ENCODE measurements around the gene ARHGEF38.
"Not testable (repeated sequence)": the region's sequence is repeated elsewhere in the genome, so short reads cannot be mapped to it uniquely, and the experiment has no call there.

Gene ARHGEF38

DNA sequence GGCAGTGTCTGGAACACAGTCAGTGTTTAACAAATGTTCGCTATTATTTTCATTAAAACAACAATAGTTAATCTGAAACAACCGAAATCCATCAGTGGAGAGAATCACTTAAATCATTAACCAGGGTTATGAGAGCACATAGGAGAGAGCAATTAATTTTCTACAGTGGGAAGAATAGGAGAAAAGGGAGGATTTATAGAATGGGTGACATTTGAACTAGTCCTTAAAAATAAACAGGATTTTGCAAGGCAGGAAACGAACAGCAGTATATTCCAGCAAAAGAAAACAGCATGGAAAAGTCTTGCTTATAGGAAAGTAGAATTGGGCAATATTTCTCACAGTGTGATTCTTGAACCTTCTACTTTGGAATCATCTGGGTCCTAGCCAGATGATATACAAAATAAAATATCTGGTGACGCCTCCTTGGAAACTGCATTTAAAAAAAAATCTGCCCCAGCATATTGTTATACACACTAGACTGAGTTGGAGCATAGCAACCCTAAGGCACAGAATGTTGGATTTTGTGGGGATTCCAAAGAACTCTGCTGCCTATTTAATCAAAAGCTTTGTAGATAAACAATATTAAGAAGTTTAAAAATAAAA is 100.0 kb downstream of the ARHGEF38 start:
- no peak for DNase-seq (ENCODE audit: low read depth in 2 of 2)

DNA sequence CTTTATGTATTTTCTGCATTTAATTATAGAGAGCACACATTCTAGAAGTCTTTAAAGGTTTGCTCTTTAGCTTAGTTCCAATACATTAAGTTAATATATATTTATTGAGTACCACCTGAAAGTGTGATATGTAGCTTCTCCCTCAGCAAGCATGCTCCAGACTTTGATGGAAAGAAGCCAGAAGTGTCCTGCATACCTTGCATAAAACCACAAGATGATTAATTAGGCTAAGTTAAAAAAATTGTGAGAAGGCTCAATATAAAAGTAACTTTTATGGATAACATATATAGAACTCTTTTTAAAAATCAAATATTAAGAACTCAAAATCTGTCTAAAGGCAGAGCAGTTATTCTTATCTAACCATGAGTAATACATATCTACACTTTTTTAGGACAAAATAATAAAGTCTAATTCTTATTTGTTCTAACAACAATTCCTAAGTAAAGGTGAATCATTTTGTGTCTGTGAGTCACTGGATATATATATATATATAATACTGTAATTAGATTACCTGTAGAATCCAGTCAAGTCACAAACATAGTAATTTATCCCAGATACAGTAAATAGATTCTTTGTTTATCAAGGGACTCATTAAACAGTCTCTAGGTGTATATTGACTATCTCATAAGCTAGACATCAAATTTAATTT is 104.8 kb downstream of the ARHGEF38 start:
- no peak for DNase-seq (ENCODE audit: low read depth in 2 of 2)

DNA sequence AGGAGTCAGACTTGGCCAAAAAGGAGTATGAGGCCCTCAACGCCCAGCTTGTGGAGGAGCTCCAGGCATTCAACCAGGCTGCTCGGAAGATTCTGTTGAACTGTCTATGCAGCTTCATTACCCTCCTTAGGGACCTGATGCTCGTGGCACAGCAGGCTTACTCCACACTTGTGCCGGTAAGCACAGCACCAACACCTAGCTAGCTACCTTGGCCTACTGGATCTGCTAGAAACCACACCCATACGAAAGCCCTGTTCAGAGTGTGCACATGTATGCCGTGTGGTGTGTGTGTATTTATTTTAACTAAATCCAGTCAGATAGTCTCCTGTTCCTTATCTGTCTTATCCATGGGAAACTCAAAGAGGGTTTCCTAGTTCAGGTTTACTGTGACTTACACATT is 106.8 kb downstream of the ARHGEF38 start:
- no peak for DNase-seq (ENCODE audit: low read depth in 2 of 2)

DNA sequence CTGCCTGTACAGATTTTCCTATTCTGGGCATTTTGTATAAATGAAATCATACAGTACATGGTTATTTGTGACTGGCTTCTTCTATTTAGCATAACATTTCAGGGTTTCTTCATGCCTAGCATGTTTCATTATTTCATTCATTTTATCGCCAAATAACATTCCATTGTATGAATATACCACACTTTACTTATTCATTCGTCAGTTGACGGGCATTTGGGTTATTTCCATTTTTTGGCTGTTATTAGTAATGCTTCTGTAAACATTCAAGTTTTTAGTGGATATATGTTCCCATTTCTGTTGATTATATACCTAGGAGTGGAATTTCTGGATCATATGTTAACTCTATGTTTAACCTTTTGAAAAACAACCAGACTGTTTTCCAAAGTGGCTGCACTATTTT is 108.6 kb downstream of the ARHGEF38 start:
- no peak for DNase-seq (ENCODE audit: low read depth in 2 of 2)

DNA sequence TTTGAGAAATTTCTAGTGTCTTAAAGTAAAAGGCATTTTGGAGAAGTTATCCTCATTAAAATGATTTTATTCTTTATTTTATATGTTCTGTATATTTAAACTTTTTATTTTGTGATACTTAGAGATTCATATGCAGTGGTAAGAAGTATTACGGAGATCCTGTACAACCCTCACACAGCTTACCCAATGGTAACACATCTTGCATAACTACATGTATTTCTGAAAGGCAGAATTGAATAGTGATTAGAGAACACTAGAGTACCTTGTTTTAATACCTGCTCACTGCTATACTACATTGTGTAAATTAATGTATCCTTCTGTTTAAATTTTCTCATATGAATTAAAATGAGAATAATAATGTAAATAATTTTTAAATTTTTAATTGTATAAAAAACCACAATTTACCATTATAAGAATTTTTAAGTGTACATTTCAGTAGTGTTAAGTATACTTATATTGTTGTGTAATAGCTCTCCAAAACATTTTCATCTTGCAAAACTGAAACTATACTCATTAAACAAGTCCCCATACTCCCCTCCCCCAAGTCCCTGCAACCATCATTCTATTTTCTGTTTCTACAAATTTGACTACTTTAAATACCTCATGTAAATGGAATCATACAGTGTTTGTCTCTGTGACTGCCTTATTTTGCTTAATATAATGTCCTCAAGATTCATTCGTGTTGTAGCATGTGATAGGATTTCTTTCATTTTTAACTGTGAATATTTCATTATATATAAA is 110.7 kb downstream of the ARHGEF38 start:
- no peak for DNase-seq (ENCODE audit: low read depth in 2 of 2)

DNA sequence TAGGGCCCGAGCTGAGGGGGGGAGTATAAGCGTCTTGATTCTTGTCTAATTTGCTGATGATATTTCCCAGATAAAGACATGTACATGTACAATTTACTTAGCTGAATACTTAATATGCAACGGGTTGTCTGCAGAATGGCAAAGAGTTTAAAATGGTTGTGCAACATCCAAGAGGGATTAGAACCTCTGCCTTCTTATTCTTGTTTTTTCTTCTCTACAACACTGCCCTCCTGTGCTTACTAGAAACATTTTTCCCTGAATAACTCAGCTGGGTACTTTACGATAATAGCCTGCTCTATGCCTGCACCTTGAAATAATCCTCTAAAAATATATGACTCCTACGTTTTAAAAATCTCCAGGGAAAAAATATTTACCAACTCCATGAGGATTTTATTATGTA is 114.3 kb downstream of the ARHGEF38 start:
- DNase-seq (ENCODE audit: low read depth in 2 of 2) = no peak

DNA sequence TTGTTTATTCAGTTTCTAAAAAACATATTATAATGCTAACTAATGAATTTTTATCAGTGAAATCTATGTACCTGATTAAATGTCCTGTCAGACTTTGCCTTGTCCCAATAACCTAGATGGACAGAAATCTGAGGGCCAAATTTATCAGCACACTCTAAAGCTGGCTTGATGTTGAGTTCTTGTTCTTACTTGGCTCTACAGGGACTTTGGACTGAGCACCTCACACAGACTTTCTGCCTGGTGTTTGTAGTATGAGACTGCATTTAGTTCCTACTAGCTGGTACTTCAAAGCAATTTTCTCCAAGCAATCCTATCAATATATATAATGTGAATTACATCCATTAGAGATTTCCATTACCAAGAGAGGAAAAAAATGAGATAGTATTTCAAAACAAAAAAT is 118.3 kb downstream of the ARHGEF38 start:
- no peak for DNase-seq (ENCODE audit: low read depth in 2 of 2)

DNA sequence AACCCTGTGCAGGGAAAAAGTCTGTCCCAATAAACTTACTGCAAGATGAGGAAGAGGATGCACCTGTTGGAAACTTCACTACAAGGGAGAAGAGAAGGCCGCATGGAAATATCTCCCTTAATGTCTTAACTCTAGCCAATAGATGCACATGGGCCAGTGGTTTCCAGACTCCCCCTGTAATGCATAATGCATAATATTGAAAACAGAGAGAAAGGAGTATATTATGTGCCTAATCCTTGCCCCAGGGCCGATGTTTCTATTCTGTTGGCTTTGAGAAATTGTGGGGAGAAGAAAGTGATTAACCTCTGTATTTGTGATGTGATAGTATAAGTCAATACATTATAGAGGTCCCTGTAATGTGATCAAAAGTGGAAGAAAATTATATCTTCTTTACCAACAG is 118.9 kb downstream of the ARHGEF38 start:
- no peak for DNase-seq (ENCODE audit: low read depth in 2 of 2)

DNA sequence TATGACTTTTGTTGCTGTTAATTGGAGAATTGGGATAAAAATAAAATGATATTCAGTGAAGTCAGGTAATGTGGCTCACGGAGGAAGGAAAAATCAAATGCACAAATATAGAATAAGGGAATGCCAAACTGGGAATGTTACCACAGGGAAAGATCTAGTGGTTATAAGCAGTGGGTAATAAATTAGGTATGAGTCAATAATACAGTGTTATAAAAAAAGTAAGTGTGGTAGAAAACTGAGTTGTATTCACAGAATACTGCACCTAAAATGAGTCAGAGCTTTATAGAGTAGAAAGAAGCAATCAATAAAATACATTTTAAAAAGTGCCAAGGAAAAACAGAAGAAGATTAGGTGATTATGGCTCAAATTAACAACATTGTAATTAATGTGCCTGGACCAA is 121.6 kb downstream of the ARHGEF38 start:
- no peak for DNase-seq (ENCODE audit: low read depth in 2 of 2)

DNA sequence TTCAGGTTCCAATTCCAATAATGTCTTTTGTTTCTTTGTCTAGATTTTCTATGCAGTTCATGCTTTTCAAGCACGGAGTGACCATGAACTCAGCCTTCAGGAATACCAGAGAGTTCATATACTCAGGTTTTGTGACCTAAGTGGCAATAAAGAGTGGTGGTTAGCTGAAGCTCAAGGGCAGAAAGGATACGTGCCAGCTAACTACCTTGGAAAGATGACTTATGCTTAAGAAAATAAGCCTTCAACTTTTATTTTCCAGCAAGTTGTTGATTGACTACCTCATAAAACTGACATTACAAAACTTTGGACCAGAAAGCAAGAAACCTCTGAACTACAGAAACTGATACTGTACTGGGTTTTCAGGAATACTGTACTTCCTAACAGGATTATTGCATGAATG is 125.3 kb downstream of the ARHGEF38 start:
- no peak for DNase-seq (ENCODE audit: low read depth in 2 of 2)

DNA sequence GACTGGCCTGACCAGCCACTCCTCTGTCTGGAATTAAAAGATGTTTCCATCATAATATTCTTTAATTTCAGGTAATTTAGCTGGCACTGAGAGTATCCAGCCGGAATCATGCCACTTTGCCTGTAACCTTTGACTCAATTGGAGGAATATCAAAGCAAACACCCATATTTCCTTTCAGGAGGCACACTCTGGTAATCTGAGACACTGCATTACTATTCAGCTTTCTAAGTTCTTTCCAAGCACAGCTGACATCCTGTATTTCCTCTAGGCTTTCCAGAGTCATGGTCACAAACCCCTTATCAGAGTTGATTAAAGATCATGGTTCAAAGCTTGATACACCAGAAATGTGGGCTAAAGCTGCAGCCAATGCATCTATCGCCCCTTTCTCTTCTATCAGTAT is 126.8 kb downstream of the ARHGEF38 start:
- no peak for DNase-seq (ENCODE audit: low read depth in 2 of 2)

DNA sequence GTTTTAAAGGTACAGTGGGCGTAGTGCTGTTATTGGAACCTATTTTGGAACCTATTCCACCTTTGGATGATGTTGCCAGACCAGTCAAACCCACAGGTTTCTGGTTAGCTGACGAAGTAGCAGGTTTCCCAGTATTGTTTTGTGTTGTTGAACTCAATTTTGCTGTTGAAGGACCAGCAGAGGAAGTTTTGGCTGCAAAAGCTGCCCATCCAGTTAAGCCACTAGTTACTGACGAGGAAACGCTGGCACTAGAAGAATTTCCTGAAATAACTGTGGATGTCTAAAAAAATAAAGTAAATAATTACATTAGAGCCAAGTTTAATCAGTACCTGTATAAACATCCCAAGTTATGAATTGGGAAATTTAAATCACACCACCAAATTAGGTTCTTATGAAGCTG is 130.6 kb downstream of the ARHGEF38 start:
- DNase-seq (ENCODE audit: low read depth in 2 of 2) = no peak

DNA sequence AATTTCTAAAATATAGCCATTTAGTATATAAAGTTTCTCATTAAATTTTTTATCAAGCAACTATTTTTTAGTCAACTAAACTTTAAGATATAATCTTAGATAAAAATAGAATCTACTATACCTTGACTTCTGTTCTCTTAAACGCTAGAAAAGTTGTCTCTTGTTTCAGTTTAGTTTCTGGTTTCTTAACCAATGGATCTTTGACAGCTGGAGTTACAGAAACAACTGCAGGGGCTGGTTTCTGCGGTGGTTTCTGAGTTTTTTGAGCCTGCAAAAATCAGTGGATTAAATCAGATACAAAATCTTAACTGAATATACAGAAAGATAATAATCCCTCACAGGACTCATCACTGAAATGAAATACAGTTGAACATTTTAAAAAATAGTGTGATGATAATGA is 134.2 kb downstream of the ARHGEF38 start:
- DNase-seq (ENCODE audit: low read depth in 2 of 2) = no peak

DNA sequence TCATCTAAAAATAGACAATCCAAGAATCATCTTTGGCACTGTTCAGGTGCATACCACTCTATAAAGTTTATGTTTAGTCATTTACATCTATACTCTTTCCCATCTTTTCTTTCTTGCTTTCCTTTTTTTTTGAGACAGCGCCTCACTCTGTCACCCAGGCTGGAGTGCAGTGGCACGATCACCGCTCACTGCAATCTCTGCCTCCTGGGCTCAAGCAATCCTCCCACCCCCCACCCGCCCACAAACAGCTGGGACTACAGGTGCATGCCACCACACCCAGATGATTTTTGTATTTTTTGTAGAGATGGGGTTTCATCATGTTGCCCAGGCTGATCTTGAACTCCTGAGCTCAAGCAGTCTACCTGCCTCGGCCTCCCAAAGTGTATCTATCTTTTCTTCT is 142.4 kb downstream of the ARHGEF38 start:
- DNase-seq (ENCODE audit: low read depth in 2 of 2) = not testable (repeated sequence)

DNA sequence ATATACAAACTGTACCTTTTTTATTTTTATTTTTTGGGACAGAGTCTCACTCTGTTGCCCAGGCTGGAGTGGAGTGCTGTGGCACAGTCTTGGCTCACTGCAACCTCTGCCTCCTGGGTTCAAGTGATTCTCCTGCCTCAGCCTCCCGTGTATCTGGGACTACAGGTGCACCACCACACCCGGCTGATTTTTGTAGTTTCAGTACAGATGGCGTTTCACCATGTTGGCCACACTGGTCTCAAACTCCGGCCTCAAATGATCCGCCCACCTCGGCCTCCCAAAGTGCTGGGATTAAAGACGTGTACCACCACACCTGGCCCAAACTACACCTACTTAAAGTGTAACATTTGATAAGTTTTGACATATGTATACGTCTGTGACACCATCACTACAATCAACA is 143.4 kb downstream of the ARHGEF38 start:
- not testable (repeated sequence) for DNase-seq (ENCODE audit: low read depth in 2 of 2)

DNA sequence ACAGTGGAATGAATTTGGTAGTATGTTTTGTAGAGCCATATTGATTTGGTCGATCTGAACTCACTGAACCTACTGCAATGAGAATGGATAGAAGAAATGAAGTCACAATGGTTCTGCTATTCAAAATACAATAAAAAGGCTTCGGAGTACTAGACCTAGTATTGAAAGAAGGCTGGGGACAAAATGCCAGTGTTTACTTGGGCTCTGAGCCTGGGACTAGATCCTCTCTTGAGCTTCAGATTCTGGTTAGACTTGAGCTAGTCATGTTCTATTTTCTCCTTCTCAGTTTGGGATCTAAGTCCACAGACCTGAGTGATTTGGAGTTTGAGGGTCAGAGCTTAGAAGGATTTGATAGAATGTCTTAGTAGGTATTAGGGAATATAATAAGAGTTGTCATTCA is 146.2 kb downstream of the ARHGEF38 start:
- no peak for DNase-seq (ENCODE audit: low read depth in 2 of 2)

DNA sequence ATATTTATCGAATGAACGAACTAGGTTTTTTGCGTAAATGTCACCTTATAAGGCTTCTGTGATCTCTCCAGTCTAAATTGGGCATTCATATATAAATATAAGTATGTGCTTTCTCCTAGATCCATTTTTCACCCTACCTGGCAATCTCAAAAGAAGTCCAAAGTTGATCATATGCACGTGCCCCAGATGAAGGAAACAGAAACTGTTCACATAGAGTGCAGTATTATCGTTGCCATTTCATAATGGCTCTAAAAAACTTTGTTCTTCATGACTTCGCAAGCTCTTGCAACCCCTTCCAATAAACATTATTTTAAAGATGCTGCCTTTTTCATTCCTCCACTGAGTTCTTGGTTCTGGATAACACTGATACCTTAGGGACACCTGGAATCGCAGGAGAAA is 155.4 kb downstream of the ARHGEF38 start:
- no peak for DNase-seq (ENCODE audit: low read depth in 2 of 2)

DNA sequence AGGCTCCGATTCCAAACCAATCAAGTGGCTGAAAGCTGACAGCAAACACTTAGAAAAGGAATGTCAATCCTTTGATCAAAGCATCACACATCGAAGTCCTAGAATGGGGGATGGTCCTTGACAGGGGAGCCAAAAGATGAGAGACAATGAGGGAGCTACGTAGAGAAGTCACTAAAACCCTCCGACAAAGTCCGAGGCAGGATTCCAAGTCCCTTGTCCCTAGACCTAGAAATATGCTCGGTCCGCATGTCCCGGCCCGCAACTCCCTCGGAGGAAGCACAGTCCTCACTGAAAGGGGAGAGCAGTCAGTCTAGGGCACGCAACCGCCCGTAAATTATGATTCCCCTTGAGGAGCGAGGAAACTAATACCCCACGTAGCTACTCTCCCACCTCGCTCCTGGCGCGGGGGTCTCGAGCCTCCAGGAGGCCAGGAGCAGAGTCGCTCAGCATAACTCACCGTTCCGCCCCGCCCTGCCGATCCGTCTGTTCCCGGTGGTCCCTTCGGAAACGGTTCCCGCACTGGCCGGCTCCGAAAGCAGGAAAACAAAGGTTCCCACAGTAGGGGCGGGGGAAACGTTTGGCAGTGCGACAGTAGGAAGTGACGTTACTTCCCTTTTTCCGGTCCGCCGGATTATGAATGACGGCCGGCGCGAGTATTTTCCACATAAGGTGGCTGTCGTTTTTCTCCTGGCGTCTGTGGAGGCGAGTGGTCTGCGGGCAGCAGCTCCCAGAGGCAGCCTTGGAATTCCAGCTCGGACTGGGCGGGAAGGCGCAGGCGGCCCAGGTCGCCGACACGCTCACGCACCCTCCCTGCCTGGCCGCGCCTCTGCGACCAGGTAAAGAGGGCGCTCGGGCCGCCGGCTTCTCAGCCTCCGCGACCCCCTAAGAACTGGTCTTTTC is 156.0 kb downstream of the ARHGEF38 start, which contains the start of the genes GSTCD and INTS12:
Gene GSTCD (plus strand): TSS at position 604 of the 900 bp plus-strand sequence. CDS start 8,830 bp downstream, outside the sequence.
Gene INTS12 (minus strand): TSS at position 509 of the 900 bp plus-strand sequence. CDS start 8,684 bp downstream, outside the sequence.
- DNase-seq (ENCODE audit: low read depth in 2 of 2) = peak; percentile 72 to 82

DNA sequence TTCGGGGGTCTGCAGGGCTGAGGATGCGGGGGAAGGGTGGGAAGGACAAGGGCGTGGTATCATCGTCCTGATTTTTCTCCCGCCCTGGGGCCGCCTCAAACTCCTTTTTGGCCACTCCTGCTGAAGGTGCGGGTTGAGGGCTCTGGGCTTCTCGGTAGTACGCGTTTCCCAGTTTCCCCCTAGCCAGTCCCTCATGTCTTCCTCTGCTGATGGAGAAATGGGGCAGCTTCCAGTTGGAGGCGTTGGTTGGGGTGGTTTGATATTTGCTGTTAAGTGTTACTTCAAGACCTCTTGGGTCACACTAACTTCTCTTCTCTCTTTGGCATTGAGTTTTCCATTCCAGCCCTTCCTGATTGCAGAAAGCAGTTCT is 156.6 kb downstream of the ARHGEF38 start:
- DNase-seq (ENCODE audit: low read depth in 2 of 2) = no peak

DNA sequence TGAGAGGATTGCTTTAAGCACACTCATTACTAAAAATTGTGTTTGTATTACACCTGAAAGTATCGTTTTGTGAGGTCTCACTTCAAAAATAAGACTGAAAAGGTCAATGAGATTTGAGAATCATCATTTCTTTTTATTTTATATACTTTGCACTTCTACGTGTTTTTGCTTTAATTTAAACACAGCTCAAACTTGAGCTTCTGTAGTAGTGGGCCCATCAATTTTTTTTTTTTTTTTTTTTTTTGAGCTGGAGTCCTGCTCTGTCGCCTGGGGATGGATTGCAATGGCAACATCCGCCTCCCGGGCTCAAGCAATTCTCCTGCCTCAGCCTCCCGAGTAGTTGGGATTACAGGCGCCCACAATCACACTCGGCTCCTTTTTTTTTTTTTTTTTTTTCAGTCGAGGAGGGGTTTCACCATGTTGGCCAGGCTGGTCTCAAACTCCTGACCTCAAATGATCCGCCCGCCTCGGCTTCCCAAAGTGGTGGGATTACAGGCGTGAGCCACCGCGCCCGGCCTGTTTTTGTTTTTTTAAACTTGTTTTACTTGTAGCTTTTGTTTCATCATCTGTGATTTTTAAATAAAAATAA is 157.7 kb downstream of the ARHGEF38 start:
- DNase-seq (ENCODE audit: low read depth in 2 of 2) = no peak

DNA sequence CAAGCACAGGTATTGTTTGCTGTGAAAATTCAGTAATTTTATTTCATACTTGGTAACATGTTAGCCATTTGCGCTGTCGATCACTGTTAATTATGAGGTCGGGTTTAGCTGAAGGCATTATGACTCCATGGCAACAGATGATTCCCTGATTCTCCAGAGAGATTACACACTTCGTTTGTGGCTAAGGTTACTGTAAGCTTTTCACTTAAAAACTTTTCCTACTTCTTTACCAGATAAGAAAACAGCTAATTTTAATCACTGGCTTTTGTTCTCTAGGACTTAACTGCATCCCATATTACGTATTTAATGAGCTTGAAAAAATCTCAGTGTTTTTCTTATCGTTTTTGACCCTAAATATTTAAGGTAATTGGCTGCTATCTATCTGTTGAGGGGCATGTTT is 158.3 kb downstream of the ARHGEF38 start:
- no peak for DNase-seq (ENCODE audit: low read depth in 2 of 2)

DNA sequence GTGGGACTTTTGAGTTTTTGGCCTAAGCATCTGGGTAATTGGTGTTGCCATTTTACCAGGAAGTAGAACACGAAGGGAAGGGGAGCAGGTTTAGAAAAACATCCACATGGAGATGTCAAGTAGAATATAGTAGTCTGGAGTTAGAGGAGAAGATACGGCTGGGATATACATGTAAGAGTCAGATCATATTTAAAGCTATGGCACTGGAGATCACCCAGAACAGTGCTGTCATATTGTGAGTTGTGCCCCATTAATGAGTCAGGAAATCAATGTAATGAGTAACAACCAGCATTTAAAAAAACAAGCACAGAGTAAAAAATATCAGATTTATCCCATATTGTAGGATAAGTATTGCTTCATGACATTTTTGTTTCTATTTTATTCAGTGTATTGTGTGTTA is 160.3 kb downstream of the ARHGEF38 start:
- DNase-seq (ENCODE audit: low read depth in 2 of 2) = no peak
